Fibroblast of mammary gland (primary cell): ENCODE results near the gene LRMDA.

Experiments
- DNase-seq: peaks from one replicate; pipeline ENCODE4 v3.0.0-alpha.2; 2010; ENCODE audit warnings: low read depth
- H3K4me3 ChIP-seq: 2 replicates; pipeline ENCODE4 v1.5.1; 2011; ENCODE audit warnings: low read depth, mild to moderate bottlenecking, low read length, moderate library complexity; ENCODE audit not compliant: control insufficient read depth
- TF ChIP-seq, protein P1 (sequence below): conservative IDR thresholded peaks from 2 replicates; pipeline ENCODE4 v1.5.1; 2011; ENCODE audit warnings: low read depth, low read length, inconsistent platforms; ENCODE audit not compliant: control insufficient read depth, insufficient read depth

LRMDA gene

DNA sequence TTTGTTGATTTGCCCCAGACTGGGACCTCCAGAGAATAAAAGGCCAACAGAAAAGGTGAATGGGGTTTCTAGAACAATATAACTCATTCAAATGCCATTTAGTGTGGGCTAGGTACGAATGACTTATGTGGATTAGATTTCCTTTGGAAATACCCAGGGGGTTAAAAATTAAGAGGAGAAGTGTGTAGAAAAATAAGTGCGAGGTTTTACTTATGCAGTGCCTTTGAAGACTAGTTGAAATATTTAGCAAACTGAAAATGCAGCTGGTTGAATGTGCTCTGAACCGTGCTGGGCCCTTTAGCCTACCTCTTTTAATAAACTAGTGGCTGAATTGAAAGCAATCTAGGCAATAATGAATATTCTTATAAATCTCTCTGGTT, 180.6 kb downstream of the LRMDA start:
- H3K4me3 ChIP-seq, result no peak overlapping the region
- DNase-seq, result no peak
- TF ChIP-seq, protein P1, sequence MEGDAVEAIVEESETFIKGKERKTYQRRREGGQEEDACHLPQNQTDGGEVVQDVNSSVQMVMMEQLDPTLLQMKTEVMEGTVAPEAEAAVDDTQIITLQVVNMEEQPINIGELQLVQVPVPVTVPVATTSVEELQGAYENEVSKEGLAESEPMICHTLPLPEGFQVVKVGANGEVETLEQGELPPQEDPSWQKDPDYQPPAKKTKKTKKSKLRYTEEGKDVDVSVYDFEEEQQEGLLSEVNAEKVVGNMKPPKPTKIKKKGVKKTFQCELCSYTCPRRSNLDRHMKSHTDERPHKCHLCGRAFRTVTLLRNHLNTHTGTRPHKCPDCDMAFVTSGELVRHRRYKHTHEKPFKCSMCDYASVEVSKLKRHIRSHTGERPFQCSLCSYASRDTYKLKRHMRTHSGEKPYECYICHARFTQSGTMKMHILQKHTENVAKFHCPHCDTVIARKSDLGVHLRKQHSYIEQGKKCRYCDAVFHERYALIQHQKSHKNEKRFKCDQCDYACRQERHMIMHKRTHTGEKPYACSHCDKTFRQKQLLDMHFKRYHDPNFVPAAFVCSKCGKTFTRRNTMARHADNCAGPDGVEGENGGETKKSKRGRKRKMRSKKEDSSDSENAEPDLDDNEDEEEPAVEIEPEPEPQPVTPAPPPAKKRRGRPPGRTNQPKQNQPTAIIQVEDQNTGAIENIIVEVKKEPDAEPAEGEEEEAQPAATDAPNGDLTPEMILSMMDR, result no peak

DNA sequence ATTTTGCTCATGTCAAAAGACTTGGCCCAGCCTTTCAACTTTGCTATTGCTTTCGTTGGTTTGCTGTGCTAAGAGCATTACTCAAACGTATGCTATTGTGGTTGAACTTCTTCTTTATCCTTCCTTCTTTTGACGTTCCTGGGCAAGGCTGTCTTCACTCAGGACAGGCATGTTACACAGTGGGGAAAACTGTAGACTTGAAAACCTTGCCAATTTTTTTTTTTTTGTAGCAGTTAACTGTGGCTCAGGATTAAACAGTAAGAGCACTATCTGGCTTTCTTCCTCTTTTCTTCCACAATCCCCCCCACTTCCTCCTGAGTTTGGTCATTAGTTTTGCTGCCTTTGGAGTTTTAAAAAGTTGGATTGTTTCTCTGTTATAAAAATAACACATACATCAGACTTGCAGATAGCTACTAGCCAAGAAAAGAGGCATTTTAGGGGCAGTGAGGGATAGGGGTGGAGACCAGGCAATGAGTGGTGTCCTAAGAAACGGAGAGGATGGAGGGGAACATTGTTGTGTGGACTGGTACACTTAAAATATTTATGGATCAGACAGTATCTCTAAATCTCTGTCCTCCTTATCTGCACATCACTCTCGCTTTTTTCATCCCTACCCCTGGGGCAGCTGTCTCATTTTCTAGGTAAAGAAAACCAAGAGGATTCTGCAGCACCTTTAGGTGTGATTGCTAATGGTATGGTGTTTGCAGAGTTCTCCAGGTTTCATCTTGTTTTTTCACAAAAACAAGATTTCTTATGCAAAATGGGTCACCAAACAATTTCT, 181.7 kb downstream of the LRMDA start:
- no peak overlapping the region for H3K4me3 ChIP-seq
- DNase-seq, result peak; percentile 82
- TF ChIP-seq, protein P1, result no peak

- DNase-seq, result peak; percentile 18
- no peak overlapping the region for H3K4me3 ChIP-seq
- TF ChIP-seq, protein P1, result no peak
Measured at GRCh38 chr10:75613685-75614504, 182.5 kb downstream of the LRMDA start.

- H3K4me3 ChIP-seq, result no peak overlapping the region
- TF ChIP-seq, protein P1, result no peak
- DNase-seq, result no peak
Measured at GRCh38 chr10:75616076-75616475, 184.7 kb downstream of the LRMDA start.

- no peak for DNase-seq
- H3K4me3 ChIP-seq, result no peak overlapping the region
- TF ChIP-seq, protein P1, result no peak
Measured at GRCh38 chr10:75616874-75617478, 185.6 kb downstream of the LRMDA start.

- TF ChIP-seq, protein P1, result no peak
- H3K4me3 ChIP-seq, result no peak overlapping the region
- peak; percentile 49 for DNase-seq
Measured at GRCh38 chr10:75617485-75618155, 186.2 kb downstream of the LRMDA start.
